Loucy (cell line): ENCODE measurements around the gene RNF8.

Experiments used
- EZH2phosphoT487 ChIP-seq: fragments of 200-600 bp; IDR thresholded peaks from 2 replicates; pipeline ENCODE4 v1.6.1; 2018; ENCODE audit warnings: antibody characterized with exemption, mild to moderate bottlenecking, moderate library complexity, borderline replicate concordance
- TF ChIP-seq, protein P1 (sequence below): fragments of 200-600 bp; sonication (generic); conservative IDR thresholded peaks from 2 replicates; pipeline ENCODE4 v1.5.1; 2014; ENCODE audit warnings: mild to moderate bottlenecking, antibody characterized with exemption, low read length

- TF ChIP-seq, protein P1, sequence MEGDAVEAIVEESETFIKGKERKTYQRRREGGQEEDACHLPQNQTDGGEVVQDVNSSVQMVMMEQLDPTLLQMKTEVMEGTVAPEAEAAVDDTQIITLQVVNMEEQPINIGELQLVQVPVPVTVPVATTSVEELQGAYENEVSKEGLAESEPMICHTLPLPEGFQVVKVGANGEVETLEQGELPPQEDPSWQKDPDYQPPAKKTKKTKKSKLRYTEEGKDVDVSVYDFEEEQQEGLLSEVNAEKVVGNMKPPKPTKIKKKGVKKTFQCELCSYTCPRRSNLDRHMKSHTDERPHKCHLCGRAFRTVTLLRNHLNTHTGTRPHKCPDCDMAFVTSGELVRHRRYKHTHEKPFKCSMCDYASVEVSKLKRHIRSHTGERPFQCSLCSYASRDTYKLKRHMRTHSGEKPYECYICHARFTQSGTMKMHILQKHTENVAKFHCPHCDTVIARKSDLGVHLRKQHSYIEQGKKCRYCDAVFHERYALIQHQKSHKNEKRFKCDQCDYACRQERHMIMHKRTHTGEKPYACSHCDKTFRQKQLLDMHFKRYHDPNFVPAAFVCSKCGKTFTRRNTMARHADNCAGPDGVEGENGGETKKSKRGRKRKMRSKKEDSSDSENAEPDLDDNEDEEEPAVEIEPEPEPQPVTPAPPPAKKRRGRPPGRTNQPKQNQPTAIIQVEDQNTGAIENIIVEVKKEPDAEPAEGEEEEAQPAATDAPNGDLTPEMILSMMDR: no peak
- TF ChIP-seq EZH2phosphoT487: no peak
Measured at GRCh38 chr6:37366910-37367309, 13.1 kb downstream of the RNF8 start.
